HG02884 (cell line): ENCODE results near the gene KRT7.

ENCODE experiments used
- ATAC-seq: cut with Tn5 transposase; IDR thresholded peaks from one replicate; pipeline ENCODE4 v1.9.1; 2021; ENCODE audit warnings: mild to moderate bottlenecking, moderate library complexity; ENCODE audit not compliant: unreplicated experiment

KRT7 gene

DNA sequence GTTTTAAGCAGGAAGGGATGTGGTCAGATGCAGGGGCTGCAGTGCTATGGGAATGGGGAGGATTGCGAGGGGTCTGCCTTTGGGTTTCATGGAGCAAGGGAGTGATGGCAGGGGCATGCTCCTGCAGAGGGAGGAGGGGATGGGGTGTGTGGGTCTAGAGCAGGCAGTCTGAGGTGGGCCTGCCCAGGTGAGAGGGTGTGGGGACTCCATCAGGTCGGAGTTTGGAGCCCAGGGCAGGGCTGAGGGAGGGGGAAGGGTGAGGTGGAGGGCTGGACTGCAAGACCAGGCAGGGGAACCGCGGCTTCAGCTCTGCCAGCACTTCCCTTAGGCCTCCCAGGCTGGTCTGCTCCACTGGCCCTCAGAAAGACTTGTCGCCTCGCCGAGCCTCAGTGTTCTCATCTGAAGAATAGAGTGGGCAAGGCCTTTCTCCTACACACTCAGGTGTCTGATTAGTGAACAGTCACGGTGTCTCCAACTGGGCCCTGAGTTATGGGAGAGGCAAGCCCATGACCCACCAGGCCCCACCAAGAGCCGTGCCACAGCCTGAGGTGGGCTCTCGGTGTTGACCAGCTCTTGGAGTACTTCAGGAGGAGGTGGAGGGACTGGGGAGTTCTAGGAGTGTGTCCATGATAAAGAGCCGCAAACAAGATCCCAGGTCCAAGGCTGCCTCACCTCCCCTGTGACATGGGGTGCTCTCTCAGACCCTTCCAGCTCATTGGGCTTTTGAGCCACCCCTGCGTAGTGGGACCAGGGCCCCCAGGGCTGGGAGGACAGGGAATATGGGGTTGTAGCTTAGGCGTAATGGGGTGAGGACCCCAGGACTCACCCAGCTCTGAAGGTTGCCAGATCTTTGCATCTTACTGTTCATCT is 21.1 kb upstream of the KRT7 start:
- no peak for ATAC-seq

DNA sequence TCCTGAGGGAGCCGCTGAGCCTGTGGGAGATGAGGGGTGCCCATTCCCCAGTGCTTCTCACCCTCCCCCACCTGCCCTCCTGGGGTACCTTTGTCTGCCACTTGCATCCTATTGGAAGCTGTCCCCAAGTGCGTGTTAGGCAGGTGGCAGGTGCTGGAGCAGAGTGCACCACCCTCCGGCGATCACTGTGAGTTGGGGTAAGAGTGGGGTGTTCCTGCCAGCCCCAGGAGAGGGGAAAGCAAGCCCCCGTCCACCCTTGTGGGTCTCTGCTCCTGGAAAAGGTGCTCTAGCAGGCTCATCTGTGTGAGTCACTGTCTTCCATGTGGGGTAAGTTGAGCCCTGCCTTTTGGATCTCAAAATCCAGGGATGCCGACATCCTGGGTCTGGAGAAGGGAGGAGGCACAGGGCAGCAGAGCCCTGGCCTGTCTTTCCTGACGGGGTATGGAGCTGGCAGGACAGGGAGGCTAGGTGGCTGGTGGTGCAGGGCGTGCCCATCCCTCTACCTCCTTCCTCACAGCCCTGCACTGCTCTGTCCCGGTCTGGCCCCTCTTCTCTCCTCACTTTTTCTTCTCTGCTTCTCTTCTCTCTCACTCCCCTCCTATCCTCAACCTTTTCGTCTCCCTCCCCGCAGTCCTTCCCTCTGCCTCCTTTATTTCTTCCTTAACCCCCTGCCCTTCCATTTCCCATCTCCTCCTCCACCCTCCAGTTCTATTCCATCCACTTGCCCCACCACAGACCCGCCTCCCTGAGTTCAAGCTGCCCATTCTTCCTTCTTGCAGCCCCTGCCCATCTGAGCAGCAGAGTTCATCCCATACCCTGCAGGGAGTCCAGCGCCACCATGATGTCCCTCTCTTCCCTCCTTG is 20.1 kb upstream of the KRT7 start:
- no peak for ATAC-seq

DNA sequence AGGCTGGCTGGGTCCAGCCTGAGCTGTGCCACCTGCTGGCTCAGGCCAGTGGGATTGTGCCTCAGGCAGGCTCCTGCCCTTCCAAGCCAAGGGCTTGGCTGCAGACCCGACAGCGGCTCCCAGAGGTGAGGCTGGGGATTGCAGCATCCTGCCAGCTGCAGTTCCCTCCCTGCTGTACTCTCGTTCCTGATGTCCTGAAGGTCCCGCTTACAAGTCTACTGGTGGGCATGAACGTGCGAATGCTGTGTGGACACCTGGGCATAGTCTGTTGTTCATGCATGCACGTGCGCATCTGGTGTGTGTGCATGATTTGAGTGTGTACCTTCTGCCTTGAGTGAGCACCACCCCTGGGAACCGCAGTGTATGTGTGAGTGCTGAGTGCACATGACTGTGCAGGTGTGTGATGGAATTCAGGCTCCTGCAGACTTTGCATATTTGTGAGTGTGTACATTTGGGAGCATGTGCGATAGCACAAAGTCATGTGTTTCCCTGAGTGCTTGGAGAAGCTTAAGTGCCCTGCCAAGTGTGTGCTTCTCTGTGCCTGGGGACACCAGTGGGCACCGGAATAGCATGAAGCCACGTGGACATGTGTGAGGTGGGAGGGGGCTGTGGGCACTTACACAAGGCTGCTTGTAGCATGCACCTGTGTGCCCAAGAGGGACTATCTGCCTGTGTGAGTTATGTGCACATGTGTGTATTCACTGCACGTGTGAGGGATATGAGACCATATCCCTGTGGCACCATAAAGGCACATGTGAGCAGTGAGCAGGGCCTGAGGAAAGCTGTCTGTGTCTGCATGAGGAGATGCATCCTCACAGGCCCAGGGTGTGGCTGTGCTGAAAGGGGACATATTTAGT is 19.3 kb upstream of the KRT7 start:
- ATAC-seq: no peak

DNA sequence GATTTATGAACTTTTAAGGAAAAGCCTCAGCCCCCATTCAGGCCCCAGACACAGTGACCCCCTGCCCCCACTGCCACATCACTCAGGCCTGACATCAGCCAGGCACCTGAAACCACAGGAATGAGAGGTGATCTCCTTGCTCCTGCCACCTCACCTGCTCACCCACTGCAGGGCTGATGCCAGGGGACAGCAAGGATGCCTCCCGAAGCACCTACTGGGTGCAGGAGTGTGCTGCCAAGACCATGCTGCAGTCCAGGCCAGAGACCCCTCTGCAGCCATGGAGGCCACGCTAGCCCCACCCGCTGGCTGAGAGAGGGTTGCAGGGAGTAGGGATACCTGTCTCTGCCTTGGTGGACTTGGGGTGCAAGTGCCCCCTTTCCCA is 18.6 kb upstream of the KRT7 start:
- no peak for ATAC-seq

DNA sequence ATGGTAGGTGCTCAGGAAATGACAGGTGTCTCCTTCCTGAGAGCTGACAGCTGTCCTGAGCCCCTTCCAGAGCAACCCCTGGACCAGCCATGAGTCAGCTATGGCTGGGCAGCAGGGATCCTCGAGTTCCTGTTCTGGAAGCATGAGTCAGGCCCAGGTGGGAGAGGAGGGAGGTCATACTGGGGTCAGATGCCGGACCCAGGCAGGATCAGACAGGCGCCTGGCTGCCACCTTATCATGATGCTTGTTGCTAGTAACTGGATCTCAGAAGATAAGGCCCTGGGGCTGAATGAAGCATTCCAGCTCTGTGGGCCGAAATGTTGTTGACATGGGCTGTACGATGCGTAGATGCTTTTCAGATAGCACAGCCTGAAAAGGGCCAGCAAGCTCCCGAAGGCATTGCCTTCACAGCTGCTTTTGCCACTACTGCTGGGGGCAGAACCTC is 17.4 kb upstream of the KRT7 start:
- ATAC-seq: no peak

DNA sequence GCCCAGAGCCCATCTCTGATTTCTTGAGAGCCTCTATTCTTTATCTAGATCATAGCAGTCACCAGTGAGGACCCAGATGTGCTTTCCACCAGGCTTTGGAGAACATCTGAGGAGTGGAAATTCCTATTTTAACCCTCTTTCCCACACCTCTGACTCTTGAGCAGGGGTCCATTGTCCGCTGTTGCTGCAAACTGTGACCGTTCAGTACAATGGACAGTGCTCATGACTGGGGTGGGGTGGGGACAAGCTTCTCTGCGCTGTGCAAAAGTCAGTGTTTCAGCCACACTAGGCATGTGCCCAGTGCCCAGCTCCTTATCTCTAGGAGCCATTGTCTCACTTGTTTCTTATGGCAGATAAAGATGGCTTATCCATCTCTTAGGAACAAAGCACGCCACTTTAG is 16.9 kb upstream of the KRT7 start:
- no peak for ATAC-seq

DNA sequence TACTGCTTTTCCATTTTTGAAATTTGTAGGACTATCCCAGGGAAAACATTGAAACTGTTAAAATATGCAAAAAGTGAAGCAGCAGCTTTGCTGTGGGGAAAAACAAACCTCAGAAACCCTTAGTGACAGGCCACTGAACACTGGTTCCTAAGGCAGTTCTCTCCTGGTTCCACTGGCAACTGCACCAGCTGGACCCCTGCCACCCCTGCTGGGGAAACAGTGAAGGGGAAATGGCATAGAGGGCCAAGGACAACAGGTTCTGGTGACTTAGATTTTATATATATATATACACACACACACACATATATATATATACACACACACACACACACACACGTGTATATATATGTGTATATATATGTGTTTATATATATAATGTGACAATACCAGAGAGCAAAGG is 16.2 kb upstream of the KRT7 start:
- ATAC-seq: no peak

DNA sequence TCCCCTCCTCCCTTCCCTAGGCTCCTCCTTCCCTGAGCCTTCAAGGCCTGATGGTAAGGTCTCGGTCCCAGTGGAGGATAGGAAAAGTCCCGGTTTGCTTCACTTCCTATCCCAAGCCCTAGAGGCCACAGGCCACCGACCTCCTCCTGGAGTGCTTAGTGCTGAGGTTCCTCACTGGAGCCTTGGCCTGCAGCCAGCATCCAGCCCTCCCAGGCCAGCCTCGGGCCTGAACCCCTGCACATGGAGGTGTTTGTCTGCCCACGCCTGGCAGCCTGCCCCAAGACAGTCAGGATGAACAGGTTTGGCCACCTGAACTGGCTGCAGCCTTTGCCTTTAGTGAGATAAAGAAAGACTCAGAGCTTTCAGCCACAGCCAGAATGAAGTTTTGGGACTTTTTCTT is 15.8 kb upstream of the KRT7 start:
- ATAC-seq: no peak

DNA sequence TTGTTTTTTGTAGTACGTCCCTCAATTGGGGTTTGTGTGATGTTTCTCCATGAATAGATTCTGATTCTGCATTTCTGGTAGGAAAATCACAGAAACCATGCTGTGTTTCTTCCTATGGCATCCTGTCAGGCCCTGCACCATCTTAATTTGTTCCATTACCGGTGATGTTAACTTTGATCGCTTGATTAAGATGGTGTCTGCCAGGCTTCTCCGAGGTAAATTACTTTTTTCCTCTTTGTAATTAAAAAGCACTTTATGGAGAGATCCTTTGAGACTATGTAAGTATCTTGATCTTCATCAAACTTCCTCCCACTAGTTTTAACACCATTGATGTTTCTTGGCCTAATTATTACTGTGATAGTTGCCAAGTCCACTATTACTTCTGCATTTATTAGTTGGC is 15.0 kb upstream of the KRT7 start:
- ATAC-seq: no peak

DNA sequence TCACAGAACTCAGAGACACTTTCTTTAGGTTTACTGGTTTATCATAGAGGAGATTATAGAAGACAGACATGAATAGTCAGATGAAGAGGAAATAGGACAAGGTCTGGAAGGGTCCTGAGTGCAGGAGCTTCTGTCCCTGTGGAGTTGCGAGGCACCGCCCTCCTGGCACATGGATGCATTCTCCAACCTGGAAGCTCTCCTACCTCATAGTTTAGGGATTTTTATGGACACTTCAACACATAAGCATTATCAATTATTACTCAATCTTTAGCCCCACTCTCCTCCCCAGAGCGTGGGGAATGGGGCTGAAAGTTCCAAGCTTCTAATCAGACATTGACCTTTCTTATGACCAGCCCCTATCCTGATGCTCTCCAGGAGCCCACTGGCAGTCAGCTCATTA is 12.6 kb upstream of the KRT7 start:
- no peak for ATAC-seq

DNA sequence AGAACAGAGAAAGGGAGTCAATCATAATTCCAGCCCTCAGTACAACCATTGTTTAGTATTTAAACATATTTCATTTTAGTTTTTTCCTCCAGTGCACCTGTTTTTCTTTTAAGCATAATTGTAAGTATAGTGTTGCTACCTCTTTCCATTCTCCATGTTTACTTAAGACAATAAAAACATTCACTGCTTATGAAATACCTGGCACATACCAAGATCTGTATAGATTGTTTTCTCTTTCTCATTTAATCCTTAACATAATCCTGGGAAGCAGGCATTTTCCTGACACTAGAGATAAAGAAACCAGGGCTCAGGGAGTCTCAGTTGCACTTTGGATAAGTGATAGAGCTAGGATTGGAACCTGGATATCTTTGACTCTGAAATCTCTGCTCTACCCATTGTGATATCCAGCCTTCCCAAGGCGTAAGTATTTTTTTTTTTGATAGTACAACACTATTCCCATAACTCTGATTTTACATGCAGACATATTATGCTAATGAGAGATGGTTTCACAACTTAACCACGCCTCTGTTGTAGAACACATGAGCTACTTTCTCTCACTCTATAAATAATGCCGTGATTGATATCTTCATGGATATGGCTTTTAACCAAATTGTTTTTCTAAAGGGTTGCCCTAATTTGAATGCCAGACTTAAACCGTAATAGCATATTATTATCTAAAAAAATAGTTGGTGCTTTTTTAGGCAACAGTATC is 11.8 kb upstream of the KRT7 start:
- no peak for ATAC-seq

DNA sequence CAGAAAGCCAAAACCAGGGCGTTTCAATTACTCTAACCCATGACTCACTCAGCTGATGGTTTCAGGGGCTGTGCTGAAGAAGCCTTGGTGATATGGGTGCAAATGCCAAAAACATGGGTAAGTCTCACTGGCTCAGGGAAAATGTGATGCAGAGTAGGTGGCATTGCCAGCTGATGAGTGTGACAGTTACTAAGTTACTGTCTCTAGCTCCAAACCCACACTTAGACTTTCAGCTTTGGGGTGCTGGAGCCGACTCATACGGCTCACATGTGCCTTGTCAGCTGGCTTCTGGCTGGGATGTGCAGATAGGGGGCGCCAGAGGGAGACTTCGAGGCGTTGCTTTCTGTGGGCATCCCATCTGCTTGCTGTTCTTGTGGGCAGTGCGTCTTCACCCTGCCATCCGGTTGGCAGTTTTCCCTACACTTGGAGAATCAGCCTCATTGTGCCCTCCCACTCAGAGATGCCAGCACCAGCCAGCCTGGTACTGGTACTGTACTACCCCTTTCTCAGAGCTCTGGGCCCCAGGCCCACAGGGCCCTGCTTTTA is 11.1 kb upstream of the KRT7 start:
- ATAC-seq: no peak

DNA sequence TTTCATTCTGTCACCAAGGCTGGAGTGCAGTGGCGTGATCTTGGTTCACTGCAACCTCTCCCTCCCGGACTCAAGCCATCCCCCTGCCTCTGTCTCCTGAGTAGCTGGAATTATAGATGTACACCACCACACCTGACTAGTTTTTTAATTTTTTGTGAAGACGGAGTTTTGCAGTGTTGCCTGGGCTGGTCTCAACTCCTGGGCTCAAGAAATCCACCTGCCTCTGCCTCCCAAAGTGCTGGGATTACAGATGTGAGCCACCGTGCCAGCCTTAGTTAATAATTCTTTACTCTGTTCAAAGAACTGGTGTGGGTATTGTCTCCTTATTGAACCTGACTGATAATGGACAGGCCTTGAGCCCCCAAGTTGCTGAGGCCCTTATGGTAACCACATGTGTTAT is 10.4 kb upstream of the KRT7 start:
- no peak for ATAC-seq

DNA sequence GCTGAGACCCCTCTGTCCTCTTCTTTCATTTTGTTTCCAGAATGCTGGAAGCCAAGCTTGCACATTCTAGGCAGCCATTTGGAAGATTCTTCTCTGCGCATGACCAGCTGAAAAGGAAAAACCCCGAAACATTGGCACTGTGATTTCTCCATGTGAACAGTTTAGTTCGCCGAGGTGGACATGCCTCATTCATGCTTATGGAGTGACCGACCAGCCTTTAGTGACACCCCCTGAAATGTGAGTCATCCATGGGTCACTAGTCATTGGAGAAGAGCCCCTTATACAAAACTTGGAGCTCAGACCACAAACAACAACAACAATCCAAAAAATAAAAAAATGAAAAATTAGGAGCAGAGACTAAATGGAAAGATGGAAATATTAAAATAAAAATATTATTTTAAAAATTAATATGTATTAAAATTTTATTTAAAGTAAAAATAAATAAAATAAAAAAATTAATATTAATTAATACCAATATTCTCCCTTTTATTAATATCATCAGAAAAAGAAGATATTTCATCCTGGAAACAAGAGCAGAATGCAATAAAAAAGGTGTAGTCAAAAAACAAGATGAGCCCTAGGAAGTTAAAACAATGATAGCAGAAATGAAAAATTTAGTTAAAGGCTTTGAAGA is 9.5 kb upstream of the KRT7 start:
- ATAC-seq: no peak

DNA sequence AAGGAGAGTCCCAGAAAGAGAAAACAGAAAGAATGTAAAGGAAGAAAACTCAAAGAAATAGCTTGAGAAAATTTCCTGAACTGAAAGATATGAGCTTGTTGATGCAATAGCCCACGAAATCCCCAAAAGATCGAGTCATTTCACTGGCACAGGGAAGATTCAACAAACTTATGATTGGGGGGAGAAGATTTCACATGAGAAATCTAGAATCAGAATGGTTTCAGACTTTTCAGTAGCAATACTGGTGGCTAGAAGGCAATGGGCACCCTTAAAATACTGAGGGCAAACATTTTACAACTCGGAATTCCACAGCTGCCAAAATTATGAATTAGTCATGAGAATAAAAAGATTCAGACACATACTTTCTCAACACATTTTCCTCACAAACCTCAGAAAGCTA is 8.9 kb upstream of the KRT7 start:
- ATAC-seq: no peak

DNA sequence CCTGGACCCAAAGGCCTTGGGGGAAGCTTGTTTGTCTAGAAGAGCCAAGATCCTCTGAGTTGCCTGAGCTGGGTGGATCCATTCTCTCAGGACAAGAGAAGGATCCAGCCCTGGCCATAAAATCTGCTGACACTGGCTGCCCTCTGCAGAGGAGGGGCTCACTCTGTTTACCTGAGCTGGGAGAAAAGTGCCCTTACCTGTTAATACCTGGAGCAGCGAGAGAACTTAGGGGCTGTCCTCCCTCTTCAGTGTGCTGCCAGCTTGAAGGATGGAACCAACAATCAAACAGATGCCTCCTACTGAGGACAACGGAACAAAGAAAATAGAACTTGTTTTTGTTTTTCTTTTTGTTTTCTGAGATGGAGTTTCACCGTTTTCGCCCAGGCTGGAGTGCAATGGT is 7.3 kb upstream of the KRT7 start:
- ATAC-seq: no peak

DNA sequence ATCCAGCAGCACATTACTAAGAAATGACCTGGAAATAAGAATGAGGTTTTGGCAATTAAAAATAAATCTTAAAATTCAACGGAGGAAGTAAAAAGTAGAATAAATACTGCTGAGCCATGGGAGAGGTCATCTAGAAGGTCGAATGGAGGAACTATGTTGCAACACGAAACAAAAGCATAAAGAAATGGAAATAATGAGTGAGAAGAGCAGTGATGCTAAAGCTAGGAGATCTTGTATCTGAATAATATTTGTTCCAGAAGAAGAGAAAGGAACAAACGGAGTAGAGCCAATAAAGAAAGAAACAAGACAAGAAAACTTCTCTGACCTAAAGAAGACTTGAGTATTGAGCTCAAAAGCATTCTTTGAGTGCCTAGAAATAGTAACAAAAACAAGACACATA is 6.6 kb upstream of the KRT7 start:
- ATAC-seq: no peak

DNA sequence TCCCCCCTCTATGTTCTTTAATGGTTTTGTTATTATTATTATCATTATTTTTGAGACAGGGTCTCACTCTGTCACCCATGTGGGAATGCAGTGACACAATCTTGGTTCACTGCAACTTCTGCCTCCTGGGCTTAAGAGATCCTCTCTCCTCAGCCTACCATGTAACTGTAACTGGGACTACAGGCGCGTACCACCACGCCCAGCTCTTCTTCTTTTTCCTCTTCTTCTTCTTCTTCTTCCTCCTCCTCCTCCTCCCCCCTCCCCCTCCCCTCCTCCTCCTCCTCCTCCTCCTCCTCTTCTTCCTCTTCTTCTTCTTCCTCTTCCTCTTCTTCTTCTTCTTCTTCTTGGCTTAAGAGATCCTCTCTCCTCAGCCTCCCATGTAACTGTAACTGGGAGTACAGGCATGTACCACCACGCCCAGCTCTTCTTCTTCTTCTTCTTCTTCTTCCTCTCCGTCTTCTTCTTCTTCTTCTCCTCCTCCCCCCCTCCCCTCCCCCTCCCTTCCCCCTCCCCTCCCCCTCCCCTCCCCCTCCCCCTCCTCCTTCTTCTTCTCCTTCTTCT is 5.4 kb upstream of the KRT7 start:
- ATAC-seq: no peak

DNA sequence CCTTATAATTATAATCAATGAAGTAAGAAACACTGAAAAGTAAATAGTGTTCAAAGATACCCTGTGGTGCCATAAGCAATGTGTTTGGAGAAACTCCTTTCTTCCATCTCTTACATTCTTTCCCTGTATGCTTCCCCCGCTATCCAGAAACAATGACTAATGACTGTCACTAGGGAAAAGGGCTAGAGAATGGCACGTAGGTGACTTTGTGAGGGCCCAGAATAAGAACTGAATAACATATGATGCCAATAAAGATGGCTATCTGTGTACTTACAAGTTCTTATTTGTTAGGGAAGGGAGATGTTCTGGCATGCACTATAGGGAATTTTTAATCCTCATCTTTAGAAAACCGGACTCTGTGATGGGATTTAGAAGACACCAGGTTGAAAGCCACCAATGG is 4.7 kb upstream of the KRT7 start:
- no peak for ATAC-seq

DNA sequence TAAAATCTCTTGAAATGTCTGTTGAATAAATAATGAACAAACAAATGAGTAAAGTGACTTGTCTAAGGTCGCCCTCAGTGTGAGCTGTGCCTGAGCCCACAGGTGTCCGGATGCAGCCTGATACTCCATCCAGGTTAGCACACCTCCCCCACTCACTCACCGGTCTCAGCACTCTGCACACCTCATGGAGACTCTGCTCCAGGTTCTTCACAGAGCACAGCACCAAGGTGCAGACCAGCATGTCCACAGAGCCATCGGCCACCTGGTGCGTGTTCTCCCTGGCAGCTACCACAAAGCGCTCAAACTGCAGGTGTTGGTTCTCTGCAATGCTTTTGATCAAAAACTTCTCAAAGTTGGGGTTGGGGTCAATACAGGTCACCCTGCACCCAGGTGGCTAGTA is 4.1 kb upstream of the KRT7 start:
- no peak for ATAC-seq
